Measurements from ENCODE around the gene ADCY4.
A peak's percentile ranks its signal among the peaks of the same experiment; 100 is the strongest.
"Not testable (repeated sequence)": the region's sequence is repeated elsewhere in the genome, so short reads cannot be mapped to it uniquely, and the experiment has no call there.

Gene ADCY4

DNA sequence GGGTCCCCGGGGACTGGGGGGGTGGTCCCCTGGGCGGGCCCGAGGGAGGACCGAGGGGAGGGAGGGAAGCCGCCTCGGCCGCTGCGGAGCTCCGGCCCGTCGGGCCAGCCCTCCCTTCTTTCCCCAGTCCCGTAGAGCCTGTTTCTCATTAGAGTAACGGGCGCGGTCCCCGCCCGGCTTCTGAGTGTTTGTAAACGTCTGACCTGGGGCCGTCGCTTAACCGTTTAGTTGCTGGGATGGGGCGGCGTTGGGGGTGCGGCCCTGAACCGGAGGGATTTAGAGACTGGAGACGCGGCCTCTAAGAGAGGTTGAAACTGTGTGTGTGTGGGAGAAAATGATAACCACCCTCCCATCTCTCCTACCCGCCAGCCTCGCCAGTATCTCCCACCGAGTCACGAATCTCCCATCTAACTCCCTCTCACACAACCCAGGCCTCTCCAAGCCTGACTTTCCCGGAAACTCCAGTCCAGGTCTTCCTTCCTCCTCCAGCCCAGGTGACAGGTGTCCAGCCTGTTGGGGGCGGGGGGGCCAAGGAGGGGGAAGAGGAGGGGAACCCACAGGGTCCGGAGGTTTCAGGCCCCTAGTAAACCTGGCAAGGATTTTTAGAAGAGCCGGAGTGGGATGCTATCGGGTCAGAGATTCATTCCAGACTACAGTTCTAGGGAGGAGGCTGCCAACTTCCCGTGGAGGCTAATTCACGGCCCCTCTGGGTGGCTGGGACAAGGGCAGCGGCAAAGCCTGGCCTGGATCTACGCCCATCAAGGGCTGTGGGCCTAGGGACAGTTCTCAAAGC is 32.0 kb upstream of the ADCY4 start:
- peak in 2 of 4 experiments; percentile 23 to 30 for DNase-seq

- DNase-seq = no peak
Measured at GRCh38 chr14:24366413-24366720, 31.5 kb upstream of the ADCY4 start.

DNA sequence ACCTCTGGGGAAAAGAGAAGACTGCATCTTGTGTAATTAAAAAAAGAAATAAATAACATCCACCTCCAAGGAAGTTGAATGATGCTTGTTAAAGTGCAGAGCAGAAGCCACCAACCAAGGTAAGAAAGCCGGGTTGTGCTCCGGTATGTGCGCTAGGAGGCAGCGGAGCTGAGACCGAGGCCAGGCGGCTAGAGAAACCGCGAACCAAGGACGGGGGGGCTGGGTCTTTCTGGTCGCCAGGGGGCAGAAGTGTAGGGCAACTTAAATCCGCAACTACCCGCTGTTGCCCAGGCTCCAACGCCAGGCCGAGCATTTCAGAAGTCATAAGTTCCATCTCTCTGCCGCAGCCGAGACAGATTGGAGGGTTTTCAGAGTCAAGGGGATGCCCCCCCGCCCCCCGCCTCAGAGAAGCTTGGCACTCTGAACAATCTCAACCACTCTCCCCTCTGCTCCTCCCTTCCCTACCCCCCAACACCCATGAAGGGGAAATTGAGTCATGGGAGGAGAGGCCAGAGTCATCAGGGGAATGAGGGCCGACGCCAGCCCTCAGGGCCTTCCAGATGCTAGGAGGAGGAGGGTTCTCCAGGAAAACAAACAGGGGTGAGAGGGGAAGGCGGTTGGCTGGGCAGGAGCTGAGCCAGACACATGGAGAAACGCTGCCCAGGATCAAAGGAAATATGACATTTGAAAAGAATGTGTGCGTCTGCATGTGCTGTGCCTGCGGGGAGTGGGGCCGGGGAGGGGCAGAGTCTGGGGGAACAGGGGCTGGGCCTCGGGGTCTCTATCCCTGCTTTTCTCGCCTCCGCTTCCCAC is 30.9 kb upstream of the ADCY4 start:
- DNase-seq = peak; percentile 78 to 91 (median 81)

DNA sequence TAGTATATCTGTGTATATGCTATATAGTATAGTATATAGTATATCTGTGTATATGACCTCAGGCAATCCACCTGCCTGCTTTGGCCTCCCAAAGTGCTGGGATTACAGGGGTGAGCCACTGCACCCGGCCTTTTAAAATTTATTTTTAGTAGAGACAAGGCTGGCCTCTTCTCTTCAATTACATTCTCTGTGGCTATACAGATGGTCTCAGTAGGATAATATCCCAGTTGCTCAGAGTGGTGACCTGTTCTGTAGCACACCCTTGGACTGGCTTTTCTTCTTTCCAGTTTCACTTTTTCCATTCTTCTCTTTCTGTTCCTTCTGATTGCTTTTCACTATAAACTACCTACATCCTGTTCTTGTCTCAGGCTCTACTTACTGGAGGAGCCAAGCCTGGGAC is 30.0 kb upstream of the ADCY4 start:
- no peak for DNase-seq

DNA sequence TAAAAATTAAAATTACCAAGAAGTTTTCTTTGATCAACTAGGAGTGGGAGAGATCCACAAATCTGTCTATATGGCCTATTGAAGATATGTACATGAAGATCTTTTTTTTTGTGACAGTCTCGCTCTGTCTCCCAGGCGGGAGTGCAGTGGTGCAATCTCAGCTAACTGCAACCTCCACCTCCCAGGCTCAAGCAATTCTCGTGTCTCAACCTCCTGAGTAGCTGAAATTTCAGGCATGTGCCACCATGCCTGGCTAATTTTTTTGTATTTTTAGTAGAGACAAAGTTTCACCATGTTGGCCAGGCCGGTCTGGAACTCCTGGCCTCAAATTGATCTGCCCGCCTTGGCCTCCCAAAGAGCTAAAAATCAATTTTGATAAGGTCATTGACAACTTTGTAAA is 28.5 kb upstream of the ADCY4 start:
- no peak for DNase-seq

- no peak for DNase-seq
Measured at GRCh38 chr14:24362241-24362960, 27.5 kb upstream of the ADCY4 start.

- DNase-seq = peak; percentile 44 to 77 (median 65)
Measured at GRCh38 chr14:24361326-24361725, 26.5 kb upstream of the ADCY4 start.

DNA sequence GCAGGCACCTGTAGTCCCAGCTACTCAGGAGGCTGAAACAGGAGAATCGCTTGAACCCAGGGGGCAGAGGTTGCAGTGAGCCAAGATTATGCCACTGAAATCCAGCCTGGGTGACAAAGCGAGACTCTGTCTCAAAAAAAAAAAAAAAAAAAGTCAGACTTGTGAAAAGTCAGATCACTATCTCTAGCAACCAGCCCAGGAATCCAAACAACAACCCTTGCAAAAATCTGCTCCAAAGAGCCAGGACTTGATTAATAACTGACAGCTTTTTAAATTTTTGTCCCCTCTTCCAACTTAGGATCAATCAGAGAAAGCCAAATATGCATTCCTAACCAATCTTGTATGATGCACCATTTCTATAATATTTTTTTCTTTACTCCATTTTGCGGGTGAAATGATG is 25.4 kb upstream of the ADCY4 start:
- no peak for DNase-seq

- no peak for DNase-seq
Measured at GRCh38 chr14:24356208-24356607, 21.3 kb upstream of the ADCY4 start.

DNA sequence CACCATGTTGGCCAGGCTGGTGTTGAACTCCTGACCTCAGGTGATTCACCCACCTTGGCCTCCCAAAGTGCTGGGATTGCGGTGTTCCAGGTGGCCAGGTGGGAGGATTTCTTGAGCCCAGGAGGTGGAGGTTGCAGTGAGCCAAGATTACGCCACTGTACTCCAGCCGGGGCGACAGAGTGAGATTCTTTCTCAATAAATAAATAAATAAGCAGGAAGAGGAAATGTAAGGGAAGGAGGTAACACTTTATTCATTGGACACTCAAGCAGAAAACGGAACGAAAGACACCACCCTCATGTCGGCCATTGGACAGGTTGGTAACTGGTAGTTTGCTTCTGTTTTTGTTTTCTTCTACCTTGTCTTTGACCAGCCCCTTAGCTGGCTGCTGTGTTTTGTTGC is 20.1 kb upstream of the ADCY4 start:
- DNase-seq = no peak

GRCh38 chr14:24354482-24354825 is 19.6 kb upstream of the ADCY4 start:
- DNase-seq = not testable (repeated sequence)

DNA sequence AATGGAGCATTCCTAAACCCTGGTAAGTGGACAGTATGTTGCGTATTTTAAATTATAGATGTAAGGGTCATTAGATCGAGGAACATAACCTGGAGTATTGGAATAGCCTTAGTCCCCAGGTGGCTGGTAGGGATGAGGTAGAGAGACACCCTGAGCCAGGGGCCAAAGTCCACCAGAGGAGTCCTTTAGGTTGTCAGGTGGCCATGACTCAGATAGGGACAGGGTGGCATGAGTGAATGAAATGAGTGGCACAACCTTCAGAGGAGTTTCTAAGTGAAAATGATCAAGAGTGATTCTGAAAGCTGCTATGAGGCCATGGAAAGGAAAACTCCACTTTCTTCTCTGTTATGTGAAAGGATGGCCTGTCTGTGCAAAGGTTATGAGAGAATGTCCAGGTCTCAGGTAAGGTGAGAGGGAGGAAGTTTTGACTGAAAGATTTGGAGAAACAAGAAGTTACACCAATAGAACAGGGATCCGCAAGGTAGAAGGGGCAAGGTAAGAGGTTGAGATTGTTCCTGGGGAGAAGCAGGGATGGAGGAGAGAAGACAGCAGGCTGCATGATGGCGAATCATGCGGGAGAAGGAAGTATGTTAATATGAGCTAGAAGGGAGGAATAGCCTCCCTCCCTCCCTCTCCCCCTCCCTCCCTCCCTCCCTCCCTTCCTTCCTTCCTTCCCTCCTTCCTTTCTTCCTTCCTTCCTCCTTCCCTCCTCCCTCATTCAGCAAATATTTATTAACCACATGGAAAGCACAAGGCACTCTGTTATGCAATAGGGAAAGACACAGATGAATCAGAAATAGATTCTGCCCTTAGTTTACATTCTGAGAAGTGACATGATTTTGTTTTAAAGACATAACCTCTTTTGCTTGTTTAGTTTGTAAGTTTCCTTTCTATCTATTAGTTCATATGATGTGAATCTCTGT is 18.9 kb upstream of the ADCY4 start:
- DNase-seq = peak in 2 of 4 experiments; percentile 57 to 63

DNA sequence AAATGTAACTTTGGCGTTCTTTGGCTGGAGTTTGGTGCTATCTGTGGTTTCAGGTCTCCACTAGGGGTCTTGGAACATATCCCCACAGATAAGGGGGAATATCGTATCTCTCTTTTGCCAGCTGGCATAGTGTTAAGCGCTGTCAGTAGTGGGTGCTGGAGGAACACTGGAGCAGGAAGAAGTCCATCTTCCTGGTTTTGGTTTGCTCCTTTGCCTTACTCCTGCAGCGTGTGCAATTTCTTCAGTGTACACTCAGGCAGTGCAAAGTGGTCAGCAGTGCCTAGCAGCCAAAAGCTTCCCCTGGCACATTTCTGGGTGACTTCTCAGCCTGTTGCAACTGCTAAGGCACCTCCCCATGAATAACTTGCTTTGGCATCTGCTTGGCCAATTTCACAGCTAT is 16.6 kb upstream of the ADCY4 start:
- peak; percentile 62 to 79 (median 74) for DNase-seq

DNA sequence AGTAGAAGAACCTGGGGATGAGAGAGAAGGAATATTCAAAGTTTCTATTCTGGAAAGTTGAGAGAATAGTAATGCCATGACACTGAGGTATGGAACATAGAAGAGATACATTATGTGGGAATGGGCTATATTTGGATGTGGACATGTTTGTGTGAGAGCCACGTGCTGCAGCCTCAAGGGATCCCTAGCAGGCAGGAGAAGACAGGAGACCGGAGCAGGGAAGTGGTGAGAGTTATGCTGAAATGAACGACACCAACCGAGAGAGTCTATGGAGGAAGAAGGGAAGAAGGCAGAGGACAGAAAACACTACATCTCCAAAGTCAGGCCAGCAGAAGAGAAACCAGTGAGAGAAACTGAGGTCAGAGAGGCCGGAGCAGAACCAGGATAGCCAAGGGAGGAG is 14.9 kb upstream of the ADCY4 start:
- DNase-seq = no peak

- DNase-seq = no peak
Measured at GRCh38 chr14:24348186-24348585, 13.3 kb upstream of the ADCY4 start.

DNA sequence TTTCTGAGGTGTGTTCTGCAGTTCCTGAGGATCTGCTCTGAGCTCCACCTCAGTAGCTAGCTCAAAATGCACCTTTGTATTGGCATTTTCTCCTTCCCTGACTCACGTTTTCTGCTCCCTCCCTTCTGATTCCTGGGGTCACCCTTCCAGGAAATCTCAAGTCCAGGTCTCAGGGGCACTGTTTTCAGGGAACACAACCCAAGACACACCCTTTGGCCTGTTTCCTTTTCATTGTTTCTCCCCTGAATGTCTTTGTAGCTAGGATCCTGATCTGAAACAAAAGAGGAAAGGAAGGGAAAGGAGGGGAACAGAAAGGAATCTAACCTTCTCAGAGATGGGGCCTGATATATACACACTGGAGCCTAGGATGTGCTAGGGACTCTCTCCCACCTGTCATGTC is 12.3 kb upstream of the ADCY4 start:
- no peak for DNase-seq

DNA sequence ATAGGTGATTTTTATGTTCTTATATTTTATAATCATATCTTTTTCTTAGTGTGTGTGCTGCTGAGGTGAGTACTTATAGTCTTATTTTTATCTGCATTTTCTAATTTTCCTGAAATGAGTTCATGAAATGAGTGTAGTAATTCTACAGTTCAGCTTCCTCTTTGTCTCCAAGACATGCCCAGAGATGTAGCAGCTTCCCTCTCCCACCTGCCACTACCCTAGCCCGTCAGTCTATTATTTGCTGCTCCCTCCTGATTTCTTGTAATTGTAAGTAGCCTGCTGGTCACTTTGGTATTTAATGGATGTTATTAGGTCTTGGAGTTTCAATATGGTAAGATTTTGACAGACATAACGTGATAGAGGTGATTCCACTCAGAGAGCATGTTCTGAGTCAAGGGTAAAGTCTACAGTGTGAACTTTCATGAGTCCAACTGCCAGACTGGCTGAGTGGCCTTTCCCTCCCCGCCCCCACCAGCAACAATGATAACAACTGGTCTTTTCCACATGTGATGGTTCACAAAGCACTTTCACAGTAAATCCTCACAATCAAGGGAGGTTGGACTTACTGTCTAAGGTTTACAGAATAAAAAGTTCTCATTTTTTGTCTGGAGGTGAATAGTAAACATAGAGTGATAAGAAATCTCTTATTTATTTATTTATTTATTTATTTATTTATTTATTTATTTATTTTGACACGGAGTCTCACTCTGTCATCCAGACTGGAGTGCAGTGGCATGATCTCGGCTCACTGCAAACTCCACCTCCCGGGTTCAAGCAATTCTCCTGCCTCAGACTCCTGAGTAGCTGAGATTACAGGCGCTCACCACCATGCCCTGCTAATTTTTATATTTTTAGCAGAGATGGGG is 9.2 kb upstream of the ADCY4 start:
- DNase-seq = peak in 1 of 4 experiments; percentile 32

DNA sequence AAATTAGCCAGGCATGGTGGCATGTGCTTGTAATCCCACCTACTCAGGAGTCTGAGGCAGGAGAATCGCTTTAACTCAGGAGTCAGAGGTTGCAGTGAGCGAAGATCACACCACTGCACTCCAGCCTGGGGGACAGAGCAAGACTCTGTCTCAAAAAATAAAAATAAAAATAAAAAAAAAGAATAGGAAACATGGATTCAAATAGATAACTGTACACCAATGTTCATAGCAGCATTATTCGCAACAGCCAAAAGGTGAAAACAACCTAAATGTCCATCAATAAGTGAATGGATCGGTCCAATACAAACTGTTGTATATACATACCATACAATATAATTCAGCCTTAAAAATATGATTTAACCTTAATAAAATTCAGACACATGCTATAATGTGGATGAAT is 8.0 kb upstream of the ADCY4 start:
- no peak for DNase-seq

GRCh38 chr14:24340606-24341005 is 5.7 kb upstream of the ADCY4 start:
- no peak for DNase-seq

DNA sequence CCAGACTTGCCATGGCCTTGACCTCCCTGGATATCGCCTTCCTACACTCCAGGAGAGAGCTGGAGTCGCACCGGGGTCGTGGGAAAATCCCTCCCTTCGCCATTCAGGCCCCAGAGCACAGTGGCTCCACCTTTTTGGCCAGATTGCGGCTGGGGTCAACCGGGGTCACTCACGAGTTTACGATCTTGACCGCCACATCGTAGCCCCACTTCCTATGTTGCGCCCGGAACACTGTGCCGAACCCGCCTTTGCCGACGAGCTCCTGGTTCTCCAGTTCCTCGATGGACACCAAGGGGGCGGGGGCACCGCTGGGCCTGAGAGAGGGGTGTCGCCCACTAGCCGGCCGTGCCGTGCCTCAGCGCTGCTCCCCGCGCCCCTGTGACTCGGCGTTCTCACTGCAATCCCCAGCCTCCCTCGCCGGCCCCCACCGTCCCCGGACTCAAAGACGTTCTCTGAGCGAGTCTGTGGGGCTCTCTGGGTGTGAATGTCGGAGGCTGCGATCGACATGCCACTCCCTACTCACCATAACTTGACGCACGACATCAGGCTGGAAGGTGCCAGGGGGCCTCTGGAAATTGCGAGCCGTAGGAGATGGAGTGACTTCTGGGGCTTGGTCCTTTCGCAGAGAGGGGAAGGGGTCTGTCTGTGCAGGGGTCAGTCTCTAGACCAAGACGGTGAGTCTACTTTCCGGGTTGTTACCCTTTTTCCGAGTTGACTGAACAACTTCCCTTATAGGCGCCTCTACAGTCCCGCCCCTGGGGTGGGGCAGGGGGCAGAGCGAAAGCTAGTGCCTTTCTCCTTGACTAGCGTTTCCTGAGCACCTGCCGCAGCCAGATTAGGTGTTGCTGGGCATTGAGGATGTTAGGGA is 4.6 kb upstream of the ADCY4 start, which contains the start of gene RIPK3:
TSS of gene RIPK3 (minus strand) at position 708 of the 868 bp plus-strand sequence. CDS start at position 543, 165 bp downstream.
- DNase-seq = peak; percentile 69 to 85 (median 76)

Measured in suppressor macrophage (primary cell).